Caco-2 (cell line): ENCODE data around the gene MAP3K4. TPM values are rescaled to one million over a fixed set of nuclear protein-coding genes. Genes with fewer than 3 reads are reported as not detected.

Experiments used
- BruUV-seq: library from RNA; stranded (reverse); fragments of 400-500 nt; replicated peaks from 2 replicates; lab custom pipeline; 2021; lab: Mats Ljungman, UMichigan
- CTCF ChIA-PET: fragments of 300-600 bp; sonication (Branson Sonifier 250); formaldehyde crosslinking; loops from one replicate; lab custom pipeline; 2022; ENCODE audit warnings: antibody characterized with exemption; lab: Charles Lee
- POLR2A ChIA-PET: fragments of 300-600 bp; sonication (Branson Sonifier 250); formaldehyde crosslinking; loops from one replicate; lab custom pipeline; 2022; ENCODE audit warnings: antibody characterized with exemption; lab: Charles Lee
- DNase-seq, 2 experiments: peaks; one replicate each; pipeline versions ENCODE4 v3.0.0 to v3.0.0-alpha.2; 2020 to 2022
- H3K27me3 ChIP-seq: replicated peaks from 2 replicates; pipeline ENCODE4 v1.6.0; 2011; ENCODE audit warnings: low read length; ENCODE audit not compliant: control insufficient read depth, insufficient read depth
- H3K36me3 ChIP-seq: 2 replicates; pipeline ENCODE4 v1.5.1; 2011; ENCODE audit warnings: low read length; ENCODE audit not compliant: control insufficient read depth, insufficient read depth
- H3K4me1 ChIP-seq: fragments of 250-450 bp; sonication (Bioruptor Pico); 2 replicates; pipeline ENCODE4 v1.5.1; 2020; ENCODE audit warnings: mild to moderate bottlenecking
- H3K4me3 ChIP-seq: 2 replicates; pipeline ENCODE4 v1.5.1; 2011; ENCODE audit warnings: low read depth, mild to moderate bottlenecking, control low read depth, low read length
- H3K9me3 ChIP-seq: fragments of 250-450 bp; sonication (Bioruptor Pico); 2 replicates; pipeline ENCODE4 v1.5.1; 2020; ENCODE audit warnings: mild to moderate bottlenecking, moderate library complexity
- H3K27ac Mint-ChIP-seq: one replicate; pipeline ENCODE4 v1.8.0; 2022; ENCODE audit warnings: mixed read lengths; ENCODE audit not compliant: unreplicated experiment
- H3K27me3 Mint-ChIP-seq: one replicate; pipeline ENCODE4 v1.8.0; 2022; ENCODE audit warnings: mixed read lengths; ENCODE audit not compliant: insufficient read depth, unreplicated experiment
- H3K36me3 Mint-ChIP-seq: one replicate; pipeline ENCODE4 v1.8.0; 2022; ENCODE audit warnings: mild to moderate bottlenecking, mixed read lengths; ENCODE audit not compliant: insufficient read depth, unreplicated experiment
- H3K4me1 Mint-ChIP-seq: one replicate; pipeline ENCODE4 v1.8.0; 2022; ENCODE audit warnings: low read depth, mixed read lengths; ENCODE audit not compliant: unreplicated experiment
- H3K4me3 Mint-ChIP-seq: one replicate; pipeline ENCODE4 v1.8.0; 2022; ENCODE audit warnings: mild to moderate bottlenecking, moderate library complexity, mixed read lengths; ENCODE audit not compliant: unreplicated experiment
- H3K9me3 Mint-ChIP-seq: one replicate; pipeline ENCODE4 v1.8.0; 2022; ENCODE audit warnings: mixed read lengths; ENCODE audit not compliant: unreplicated experiment
- CTCF ChIP-seq, 2 experiments: fragments of 200-600 bp in 1 of 2; IDR thresholded peaks; 1 replicate in 1 of 2; 2 replicates in 1 of 2; pipeline versions ENCODE4 v1.5.1 to v1.8.0; 2011 to 2022; ENCODE audit warnings: antibody characterized with exemption in 1 of 2, control low read depth in 1 of 2, inconsistent platforms in 1 of 2, low read depth in 1 of 2, low read length in 1 of 2, mild to moderate bottlenecking in 1 of 2, moderate library complexity in 1 of 2; ENCODE audit not compliant: insufficient read depth in 1 of 2, severe bottlenecking in 1 of 2, unreplicated experiment in 1 of 2
- intact Hi-C: fragments of 100-400 bp; cut with micrococcal nuclease; formaldehyde crosslinking; loops from one replicate; pipeline ENCODE4 v1.10.0; 2022; ENCODE audit not compliant: unreplicated experiment
- total RNA-seq: library from RNA; stranded (reverse); gene quantifications from 2 replicates; pipeline ENCODE4 v1.2.3, GENCODE V29; 2022

Gene MAP3K4
- total RNA-seq, 1 experiment from 2014 or later: 34.3 TPM

GRCh38 chr6:161103475-161103874 is 111.9 kb downstream of the MAP3K4 start:
- DNase-seq: no peak
- H3K9me3 Mint-ChIP-seq: no peaks in the 10 kb centered on the region
- no peaks in the 10 kb centered on the region for H3K4me1 Mint-ChIP-seq
- H3K27me3 ChIP-seq: no peaks in the 10 kb centered on the region
- H3K9me3 ChIP-seq: no peaks in the 10 kb centered on the region
- TF ChIP-seq CTCF (IDR thresholded peaks at IDR 0.05; ENCODE audit: insufficient read depth in 1 of 2, low read depth in 1 of 2, low read length in 1 of 2, severe bottlenecking in 1 of 2, unreplicated experiment in 1 of 2): no peak
- H3K27ac Mint-ChIP-seq: no peak overlapping the region
- H3K4me3 ChIP-seq: no peak overlapping the region
- no peaks in the 10 kb centered on the region; the same call in 1 of the 2 replicates for H3K36me3 ChIP-seq
- H3K4me1 ChIP-seq: no peaks in the 10 kb centered on the region
- no TSS peak for BruUV-seq
- ChIA-PET POLR2A (no interaction called here), CTCF (no interaction called here)
- intact Hi-C loops: no loop called here
- H3K36me3 Mint-ChIP-seq: peaks cover 22% of the 10 kb centered on the region
- H3K27me3 Mint-ChIP-seq: no peaks in the 10 kb centered on the region
- no peak overlapping the region for H3K4me3 Mint-ChIP-seq

GRCh38 chr6:161104966-161105365 is 113.4 kb downstream of the MAP3K4 start:
- BruUV-seq: no TSS peak
- Mint-ChIP-seq H3K4me3 (no peak overlapping the region), H3K9me3 (no peaks in the 10 kb centered on the region), H3K4me1 (no peaks in the 10 kb centered on the region), H3K27ac (no peak overlapping the region), H3K36me3 (peaks cover 26% of the 10 kb centered on the region), H3K27me3 (no peaks in the 10 kb centered on the region)
- no peak for TF ChIP-seq CTCF (IDR thresholded peaks at IDR 0.05; ENCODE audit: insufficient read depth in 1 of 2, low read depth in 1 of 2, low read length in 1 of 2, severe bottlenecking in 1 of 2, unreplicated experiment in 1 of 2)
- Histone ChIP-seq H3K4me3 (no peak overlapping the region), H3K9me3 (no peaks in the 10 kb centered on the region), H3K27me3 (no peaks in the 10 kb centered on the region), H3K4me1 (no peaks in the 10 kb centered on the region), H3K36me3 (no peaks in the 10 kb centered on the region; the same call in 1 of the 2 replicates)
- CTCF ChIA-PET: no interaction called here
- intact Hi-C loops: no loop called here
- DNase-seq: no peak
- POLR2A ChIA-PET: no interaction called here

GRCh38 chr6:161105408-161105807 is 113.8 kb downstream of the MAP3K4 start:
- no TSS peak for BruUV-seq
- no peak overlapping the region for H3K4me3 ChIP-seq
- H3K36me3 ChIP-seq: no peaks in the 10 kb centered on the region; the same call in 1 of the 2 replicates
- CTCF ChIA-PET: no interaction called here
- H3K27me3 ChIP-seq: no peaks in the 10 kb centered on the region
- intact Hi-C loops: no loop called here
- no peaks in the 10 kb centered on the region for H3K4me1 ChIP-seq
- POLR2A ChIA-PET: no interaction called here
- Mint-ChIP-seq H3K27me3 (no peaks in the 10 kb centered on the region), H3K9me3 (no peaks in the 10 kb centered on the region), H3K4me1 (no peaks in the 10 kb centered on the region), H3K27ac (no peak overlapping the region), H3K4me3 (no peak overlapping the region), H3K36me3 (peaks cover 26% of the 10 kb centered on the region)
- no peak for TF ChIP-seq CTCF (IDR thresholded peaks at IDR 0.05; ENCODE audit: insufficient read depth in 1 of 2, low read depth in 1 of 2, low read length in 1 of 2, severe bottlenecking in 1 of 2, unreplicated experiment in 1 of 2)
- H3K9me3 ChIP-seq: no peaks in the 10 kb centered on the region
- no peak for DNase-seq
